Karpas-422 (cell line): ENCODE data around the gene PARD3B. TPM values are rescaled to one million over a fixed set of nuclear protein-coding genes. Genes with fewer than 3 reads are reported as not detected.

ENCODE experiments used
- DNase-seq: peaks from one replicate; pipeline ENCODE4 v3.0.0-alpha.2; 2015
- H2AFZ ChIP-seq: fragments of 200-600 bp; sonication (generic); 2 replicates; pipeline ENCODE4 v1.6.1; 2014; ENCODE audit warnings: antibody characterized with exemption, low read length, mixed read lengths
- H3K27ac ChIP-seq: fragments of 200-600 bp; sonication (generic); 2 replicates; pipeline ENCODE4 v1.5.1; 2014; ENCODE audit warnings: mild to moderate bottlenecking, low read length, moderate library complexity
- H3K27me3 ChIP-seq: fragments of 200-600 bp; sonication (generic); 2 replicates; pipeline ENCODE4 v1.6.1; 2014; ENCODE audit warnings: low read length, mixed read lengths
- H3K36me3 ChIP-seq: fragments of 200-600 bp; sonication (generic); 2 replicates; pipeline ENCODE4 v1.6.1; 2014; ENCODE audit warnings: low read length, mixed read lengths; ENCODE audit not compliant: insufficient read depth
- H3K4me1 ChIP-seq: fragments of 200-600 bp; sonication (generic); 2 replicates; pipeline ENCODE4 v1.6.1; 2014; ENCODE audit warnings: mild to moderate bottlenecking, low read length, mixed read lengths
- H3K4me2 ChIP-seq: fragments of 200-600 bp; sonication (generic); 2 replicates; pipeline ENCODE4 v1.6.1; 2014; ENCODE audit warnings: low read length, low read depth, mild to moderate bottlenecking; ENCODE audit not compliant: poor library complexity, severe bottlenecking
- H3K4me3 ChIP-seq: fragments of 200-600 bp; sonication (generic); 2 replicates; pipeline ENCODE4 v1.5.1; 2014; ENCODE audit warnings: mild to moderate bottlenecking, antibody characterized with exemption, low read length, mixed read lengths
- H3K79me2 ChIP-seq: fragments of 200-600 bp; sonication (generic); 2 replicates; pipeline ENCODE4 v1.6.1; 2014; ENCODE audit warnings: mild to moderate bottlenecking, low read length, mixed read lengths
- H3K9ac ChIP-seq: fragments of 200-600 bp; sonication (generic); 2 replicates; pipeline ENCODE4 v1.6.0; 2014; ENCODE audit warnings: low read length
- H3K9me2 ChIP-seq: fragments of 200-600 bp; sonication (generic), shearing (Covaris generic); replicated peaks from 2 replicates; pipeline ENCODE4 v1.6.0; 2014; ENCODE audit warnings: mild to moderate bottlenecking, low read length, moderate library complexity; ENCODE audit not compliant: insufficient read depth
- H3K9me3 ChIP-seq: fragments of 300-700, 200-600 bp; sonication (generic); 2 replicates; pipeline ENCODE4 v1.6.1; 2014; ENCODE audit warnings: low read length, mixed read lengths
- H4K20me1 ChIP-seq: fragments of 200-600 bp; sonication (generic); 2 replicates; pipeline ENCODE4 v1.6.1; 2014; ENCODE audit warnings: mild to moderate bottlenecking, antibody characterized with exemption, low read length, low read depth; ENCODE audit not compliant: insufficient read depth
- total RNA-seq: library from RNA; depleted of rRNA; stranded (reverse); fragments of >200 nt; shearing (Covaris generic); gene quantifications from 2 replicates; pipeline ENCODE4 v1.2.3, GENCODE V29; 2014; ENCODE audit warnings: low replicate concordance

PARD3B gene
- total RNA-seq, 1 experiment from 2014 or later, result not detected

GRCh38 chr2:205524656-205525055 lies 979.4 kb downstream of the PARD3B start:
- peaks cover 4% of the 10 kb centered on the region for H3K4me1 ChIP-seq

GRCh38 chr2:205527801-205528200 lies 982.5 kb downstream of the PARD3B start:
- H3K4me2 ChIP-seq, result no peak overlapping the region
- no peak overlapping the region for H3K4me3 ChIP-seq
- DNase-seq, result no peak
- no peaks in the 10 kb centered on the region for H3K27me3 ChIP-seq
- H3K9ac ChIP-seq, result no peak overlapping the region
- H2AFZ ChIP-seq, result no peak overlapping the region
- H3K79me2 ChIP-seq, result no peaks in the 10 kb centered on the region
- no peaks in the 10 kb centered on the region for H3K36me3 ChIP-seq
- H4K20me1 ChIP-seq, result no peaks in the 10 kb centered on the region
- peaks cover 27% of the 10 kb centered on the region for H3K4me1 ChIP-seq
- H3K27ac ChIP-seq, result no peak overlapping the region
- H3K9me2 ChIP-seq, result no peaks in the 10 kb centered on the region
- no peaks in the 10 kb centered on the region for H3K9me3 ChIP-seq

More at GRCh38 chr2:205524656-205525055, 979.4 kb downstream of the PARD3B start:
- H3K9me3 ChIP-seq, result no peaks in the 10 kb centered on the region
- no peak overlapping the region for H3K9ac ChIP-seq
- no peaks in the 10 kb centered on the region for H3K79me2 ChIP-seq
- no peak overlapping the region for H3K4me2 ChIP-seq
- 0 out of 2 replicates have a peak overlapping the region, but pooled peaks have one; percentile 14 for H2AFZ ChIP-seq
- no peak overlapping the region for H3K4me3 ChIP-seq
- no peak for DNase-seq
- H4K20me1 ChIP-seq, result no peaks in the 10 kb centered on the region
- no peaks in the 10 kb centered on the region for H3K27me3 ChIP-seq
- no peaks in the 10 kb centered on the region for H3K9me2 ChIP-seq
- no peak overlapping the region for H3K27ac ChIP-seq
- H3K36me3 ChIP-seq, result no peaks in the 10 kb centered on the region

- Histone ChIP-seq H4K20me1 (no peaks in the 10 kb centered on the region), H3K9me3 (no peaks in the 10 kb centered on the region), H3K27me3 (no peaks in the 10 kb centered on the region), H3K9me2 (no peaks in the 10 kb centered on the region), H3K4me2 (no peak overlapping the region), H3K9ac (no peak overlapping the region), H3K4me1 (peaks cover 59% of the 10 kb centered on the region), H3K79me2 (no peaks in the 10 kb centered on the region), H3K4me3 (no peak overlapping the region), H3K36me3 (no peaks in the 10 kb centered on the region), H2AFZ (peak overlapping the region; percentile 67), H3K27ac (no peak overlapping the region)
- DNase-seq, result no peak
These were observed 985.8 kb downstream of the PARD3B start for GRCh38 chr2:205531072-205531471.

DNA sequence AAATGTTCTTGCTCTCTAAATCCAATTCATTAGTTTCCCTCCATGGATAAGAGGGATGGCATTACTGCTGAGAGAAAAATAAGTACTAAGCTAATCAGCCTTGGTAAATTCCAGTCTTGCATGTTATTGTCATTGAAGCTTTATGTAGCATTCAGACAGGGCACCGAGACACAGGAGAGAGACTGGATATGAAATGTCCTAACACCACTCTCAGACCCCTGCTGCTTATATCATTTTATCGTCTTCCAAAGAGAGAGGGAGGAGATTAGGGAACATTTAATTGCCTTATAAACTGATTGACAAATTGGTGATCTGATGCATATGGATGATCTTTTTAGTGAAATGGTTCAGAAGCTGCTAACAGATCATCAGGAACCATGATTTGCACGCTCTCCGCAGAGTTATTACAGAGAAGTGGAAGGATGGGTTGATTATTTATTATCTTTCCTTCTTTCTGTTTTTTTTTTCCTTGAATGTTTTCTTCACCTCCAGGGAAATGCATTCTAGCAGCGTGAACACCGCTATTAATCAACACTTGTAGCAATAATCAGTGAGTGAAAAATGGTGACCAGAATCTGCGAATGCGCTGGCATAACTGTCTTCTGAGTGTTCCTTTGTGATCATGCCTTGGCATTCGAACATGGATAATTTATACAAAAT lies 986.3 kb downstream of the PARD3B start:
- H3K9ac ChIP-seq, result no peak overlapping the region
- H4K20me1 ChIP-seq, result no peaks in the 10 kb centered on the region
- H3K4me1 ChIP-seq, result peaks cover 64% of the 10 kb centered on the region
- peak overlapping the region; percentile 67 for H2AFZ ChIP-seq
- H3K4me2 ChIP-seq, result no peak overlapping the region
- H3K4me3 ChIP-seq, result no peak overlapping the region
- no peaks in the 10 kb centered on the region for H3K9me3 ChIP-seq
- no peak for DNase-seq
- H3K36me3 ChIP-seq, result no peaks in the 10 kb centered on the region
- H3K27me3 ChIP-seq, result no peaks in the 10 kb centered on the region
- no peaks in the 10 kb centered on the region for H3K79me2 ChIP-seq
- no peak overlapping the region for H3K27ac ChIP-seq
- no peaks in the 10 kb centered on the region for H3K9me2 ChIP-seq

GRCh38 chr2:205535001-205535400 lies 989.7 kb downstream of the PARD3B start:
- peak; percentile 93 for DNase-seq
- Histone ChIP-seq H3K27me3 (no peaks in the 10 kb centered on the region), H3K27ac (peak overlapping the region; percentile 98), H4K20me1 (no peaks in the 10 kb centered on the region), H3K4me3 (peak overlapping the region; percentile 23), H3K4me1 (peaks cover 92% of the 10 kb centered on the region), H3K36me3 (no peaks in the 10 kb centered on the region), H3K9me3 (no peaks in the 10 kb centered on the region), H3K4me2 (peak overlapping the region; percentile 63), H3K79me2 (no peaks in the 10 kb centered on the region), H3K9ac (peak overlapping the region; percentile 53), H3K9me2 (no peaks in the 10 kb centered on the region), H2AFZ (peak overlapping the region; percentile 12; the same call in 1 of the 2 replicates)

DNA sequence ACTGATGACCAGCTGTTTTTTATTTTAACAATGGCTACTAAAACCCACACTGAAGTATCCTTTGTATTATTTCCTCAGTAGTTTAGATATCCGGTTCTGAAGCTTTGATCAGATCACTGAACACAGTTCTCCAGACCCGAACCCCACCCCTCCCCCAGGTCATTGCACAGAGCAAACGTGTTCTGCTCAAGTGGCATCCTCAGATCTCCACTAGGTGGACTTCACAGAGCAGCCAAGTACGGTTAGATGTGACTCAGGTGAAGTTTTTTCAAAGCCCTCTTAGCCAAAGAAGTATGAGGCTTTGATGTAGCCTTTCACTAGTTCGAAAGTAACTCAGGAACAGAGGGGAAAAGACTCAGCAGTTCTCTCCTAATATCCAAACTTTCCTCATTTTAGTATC lies 994.3 kb downstream of the PARD3B start:
- Histone ChIP-seq H2AFZ (peak overlapping the region; percentile 54; the same call in 1 of the 2 replicates), H3K27ac (peak overlapping the region; percentile 98), H3K4me2 (peak overlapping the region; percentile 74), H4K20me1 (no peaks in the 10 kb centered on the region), H3K36me3 (no peaks in the 10 kb centered on the region), H3K27me3 (no peaks in the 10 kb centered on the region), H3K9ac (peak overlapping the region; percentile 57), H3K9me3 (no peaks in the 10 kb centered on the region), H3K9me2 (no peaks in the 10 kb centered on the region), H3K4me1 (peaks cover 99% of the 10 kb centered on the region), H3K4me3 (peak overlapping the region; percentile 52), H3K79me2 (no peaks in the 10 kb centered on the region)
- DNase-seq, result peak; percentile 82

- peak; percentile 89 for DNase-seq
- peak overlapping the region; percentile 98 for H3K27ac ChIP-seq
- no peaks in the 10 kb centered on the region for H3K27me3 ChIP-seq
- peak overlapping the region; percentile 74 for H3K4me2 ChIP-seq
- H2AFZ ChIP-seq, result peak overlapping the region; percentile 54; the same call in 1 of the 2 replicates
- H3K9me2 ChIP-seq, result no peaks in the 10 kb centered on the region
- H3K36me3 ChIP-seq, result no peaks in the 10 kb centered on the region
- H3K4me1 ChIP-seq, result peaks cover 99% of the 10 kb centered on the region
- no peaks in the 10 kb centered on the region for H4K20me1 ChIP-seq
- peak overlapping the region; percentile 62 for H3K9ac ChIP-seq
- no peaks in the 10 kb centered on the region for H3K79me2 ChIP-seq
- peak overlapping the region; percentile 52 for H3K4me3 ChIP-seq
- H3K9me3 ChIP-seq, result no peaks in the 10 kb centered on the region
These were observed 994.8 kb downstream of the PARD3B start for GRCh38 chr2:205540036-205540435.

GRCh38 chr2:205543262-205543843 lies 998.1 kb downstream of the PARD3B start:
- Histone ChIP-seq H3K4me3 (no peak overlapping the region), H3K27ac (peak overlapping the region; percentile 98), H3K9ac (peak overlapping the region; percentile 29; the same call in 1 of the 2 replicates), H3K36me3 (no peaks in the 10 kb centered on the region), H3K9me2 (no peaks in the 10 kb centered on the region), H3K4me2 (peak overlapping the region; percentile 67), H3K79me2 (no peaks in the 10 kb centered on the region), H3K27me3 (no peaks in the 10 kb centered on the region), H2AFZ (peak overlapping the region; percentile 32; the same call in 1 of the 2 replicates), H3K9me3 (no peaks in the 10 kb centered on the region), H3K4me1 (peaks cover 97% of the 10 kb centered on the region), H4K20me1 (no peaks in the 10 kb centered on the region)
- DNase-seq, result peak; percentile 72
